Activated CD4-positive, alpha-beta T cell treated with anti-CD3 and anti-CD28 coated beads, Interleukin-2, amount 50 U/mL, for 48 hours (primary cell): ENCODE measurements around the gene HIGD2A.
"Not testable (repeated sequence)": the region's sequence is repeated elsewhere in the genome, so short reads cannot be mapped to it uniquely, and the experiment has no call there.

ENCODE experiments used
- DNase-seq, 2 experiments: peaks; one replicate each; pipeline ENCODE4 v3.0.0-alpha.2; 2020

Gene HIGD2A

GRCh38 chr5:176396330-176396729 is 7.8 kb downstream of the HIGD2A start:
- DNase-seq: no peak

GRCh38 chr5:176397736-176398420 is 9.3 kb downstream of the HIGD2A start:
- no peak for DNase-seq

GRCh38 chr5:176400382-176401156 is 12.0 kb downstream of the HIGD2A start:
- no peak for DNase-seq

GRCh38 chr5:176401281-176402205 is 13.0 kb downstream of the HIGD2A start:
- no peak for DNase-seq

- no peak for DNase-seq
Observed at GRCh38 chr5:176405656-176406435, 17.3 kb downstream of the HIGD2A start.

- no peak for DNase-seq
Observed at GRCh38 chr5:176406436-176407052, 18.0 kb downstream of the HIGD2A start.

GRCh38 chr5:176407456-176408251 is 19.1 kb downstream of the HIGD2A start:
- no peak for DNase-seq

- DNase-seq: not testable (repeated sequence)
Observed at GRCh38 chr5:176408252-176408573, 19.7 kb downstream of the HIGD2A start.

- no peak for DNase-seq
Observed at GRCh38 chr5:176408590-176408989, 20.0 kb downstream of the HIGD2A start.

- DNase-seq: no peak
Observed at GRCh38 chr5:176409765-176410164, 21.2 kb downstream of the HIGD2A start.

- DNase-seq: no peak
Observed at GRCh38 chr5:176410486-176411180, 22.1 kb downstream of the HIGD2A start.

GRCh38 chr5:176412517-176413254 is 24.1 kb downstream of the HIGD2A start:
- DNase-seq: no peak

- DNase-seq: no peak
Observed at GRCh38 chr5:176413255-176413565, 24.7 kb downstream of the HIGD2A start.

GRCh38 chr5:176413709-176414191 is 25.2 kb downstream of the HIGD2A start:
- no peak for DNase-seq

- no peak for DNase-seq
Observed at GRCh38 chr5:176414704-176415103, 26.2 kb downstream of the HIGD2A start.

GRCh38 chr5:176415240-176415951 is 26.8 kb downstream of the HIGD2A start:
- peak in 1 of 2 experiments; percentile 8 for DNase-seq

- peak; percentile 90 for DNase-seq
Observed at GRCh38 chr5:176415952-176416924, 27.7 kb downstream of the HIGD2A start, which contains the start of gene CLTB. TSS of gene CLTB (minus strand) at chr5:176416539. CDS start at chr5:176416363, 176 bp downstream.

GRCh38 chr5:176416965-176417364 is 28.4 kb downstream of the HIGD2A start:
- DNase-seq: no peak
